ENCODE data around the gene CTSF. TPM values are rescaled to one million over a fixed set of nuclear protein-coding genes. Genes with fewer than 3 reads are reported as not detected.
"Not testable (repeated sequence)": the region's sequence is repeated elsewhere in the genome, so short reads cannot be mapped to it uniquely, and the experiment has no call there.

Gene CTSF
- 18.5 and 49.6 TPM in 2 replicates for total RNA-seq

GRCh38 chr11:66568124-66568916 lies at the start of gene CTSF:
CTSF (minus strand) TSS chr11:66568606; CDS start chr11:66568486, 120 bp downstream.
- DNase-seq (ENCODE audit: low read depth in 2 of 2): peak; percentile 75 to 86

GRCh38 chr11:66617155-66617834 lies 48.9 kb upstream of the CTSF start:
- peak in 1 of 2 donors; percentile 71 for DNase-seq (ENCODE audit: low read depth in 2 of 2)

DNA sequence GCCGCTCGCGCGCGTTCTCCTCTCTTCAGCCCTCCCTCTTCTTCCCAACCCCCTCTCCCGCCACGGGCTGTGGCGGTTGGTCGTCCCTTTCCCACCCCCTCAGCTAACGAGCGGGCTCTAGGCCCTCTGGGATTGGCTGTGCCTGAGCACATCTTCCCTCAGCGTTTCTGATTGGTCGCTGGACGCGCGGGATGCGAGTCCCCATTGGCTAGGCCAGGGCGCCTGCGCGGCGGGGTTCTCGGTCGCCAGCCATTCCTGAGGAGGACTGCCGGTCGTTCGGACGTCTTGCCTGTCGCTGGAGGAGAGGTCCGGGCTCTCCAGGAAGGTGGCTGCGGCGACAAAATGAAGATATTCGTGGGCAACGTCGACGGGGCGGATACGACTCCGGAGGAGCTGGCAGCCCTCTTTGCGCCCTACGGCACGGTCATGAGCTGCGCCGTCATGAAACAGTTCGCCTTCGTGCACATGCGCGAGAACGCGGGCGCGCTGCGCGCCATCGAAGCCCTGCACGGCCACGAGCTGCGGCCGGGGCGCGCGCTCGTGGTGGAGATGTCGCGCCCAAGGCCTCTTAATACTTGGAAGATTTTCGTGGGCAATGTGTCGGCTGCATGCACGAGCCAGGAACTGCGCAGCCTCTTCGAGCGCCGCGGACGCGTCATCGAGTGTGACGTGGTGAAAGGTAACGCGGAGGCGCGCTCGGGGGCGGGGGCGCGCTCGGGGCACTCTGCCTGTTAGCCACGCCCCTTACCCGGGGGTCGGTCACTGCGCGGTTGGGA lies 48.2 kb upstream of the CTSF start, which contains the start of gene RBM14:
RBM14 (plus strand) TSS at position 252 of the 776 bp plus-strand sequence; CDS start at position 343, 91 bp downstream.
- peak; percentile 99 for DNase-seq (ENCODE audit: low read depth in 2 of 2)

DNA sequence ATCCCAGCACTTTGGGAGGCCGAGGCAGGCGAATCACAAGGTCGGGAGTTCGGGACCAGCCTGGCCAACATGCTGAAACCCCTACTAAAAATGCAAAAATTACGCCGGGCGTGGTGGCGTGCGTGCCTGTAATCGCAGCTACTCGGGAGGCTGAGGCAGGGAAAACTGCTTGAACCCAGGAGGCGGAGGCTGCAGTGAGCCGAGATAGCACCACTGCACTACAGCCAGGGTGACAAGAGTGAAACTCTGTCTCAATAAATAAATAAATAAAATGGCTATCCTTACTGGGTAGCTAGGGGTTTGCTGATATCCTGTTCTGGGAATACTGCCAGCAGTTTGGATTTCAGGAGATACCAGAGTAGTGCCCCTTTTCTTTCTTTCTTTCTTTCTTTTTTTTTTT lies 45.7 kb upstream of the CTSF start:
- DNase-seq (ENCODE audit: low read depth in 2 of 2): no peak

GRCh38 chr11:66612458-66612857 lies 44.1 kb upstream of the CTSF start:
- no peak for DNase-seq (ENCODE audit: low read depth in 2 of 2)

DNA sequence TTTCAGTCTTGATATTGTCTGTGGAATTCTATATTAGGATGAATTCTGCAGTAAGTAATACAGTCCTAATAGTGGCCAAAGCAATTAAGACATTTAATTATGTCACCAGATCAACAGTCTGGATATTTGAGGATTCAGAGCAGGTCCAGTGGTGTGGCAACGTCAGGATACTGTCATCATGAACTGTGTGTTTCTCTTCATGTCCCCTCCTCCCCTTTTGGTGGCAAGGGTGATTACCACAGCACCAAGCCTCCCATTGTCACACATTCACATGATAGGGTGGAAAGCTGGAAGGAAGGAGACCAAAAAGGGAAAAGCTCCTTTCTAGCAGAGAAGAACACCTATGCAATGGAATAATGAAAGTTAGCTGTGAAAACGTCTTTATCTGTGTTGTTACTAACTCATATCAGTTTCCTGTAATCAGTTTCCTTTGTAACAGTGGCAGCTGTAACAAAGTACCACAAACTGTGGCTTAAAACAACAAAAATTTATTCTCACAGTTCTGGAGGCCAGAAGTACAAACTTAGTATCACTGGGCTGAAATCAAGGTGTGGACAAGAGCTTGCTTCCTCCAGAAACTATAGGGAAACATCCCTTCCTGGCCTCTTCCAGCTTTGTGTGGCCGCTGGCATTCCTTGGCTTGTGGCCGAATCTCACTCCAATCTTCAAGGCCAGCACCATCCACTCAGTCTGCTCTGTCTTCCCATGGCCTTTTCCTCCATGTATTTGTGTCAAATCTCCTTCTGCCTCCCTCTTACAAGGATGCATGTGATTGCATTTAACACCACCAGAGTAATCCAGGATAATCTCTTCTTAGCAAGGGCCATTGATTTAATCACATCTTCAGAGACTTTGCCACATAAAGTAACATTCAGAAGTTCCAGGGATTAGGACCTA lies 41.6 kb upstream of the CTSF start:
- peak in 1 of 2 donors; percentile 36 for DNase-seq (ENCODE audit: low read depth in 2 of 2)

- DNase-seq (ENCODE audit: low read depth in 2 of 2): peak in 1 of 2 donors; percentile 17
Measured at GRCh38 chr11:66607126-66607834, 38.9 kb upstream of the CTSF start.

DNA sequence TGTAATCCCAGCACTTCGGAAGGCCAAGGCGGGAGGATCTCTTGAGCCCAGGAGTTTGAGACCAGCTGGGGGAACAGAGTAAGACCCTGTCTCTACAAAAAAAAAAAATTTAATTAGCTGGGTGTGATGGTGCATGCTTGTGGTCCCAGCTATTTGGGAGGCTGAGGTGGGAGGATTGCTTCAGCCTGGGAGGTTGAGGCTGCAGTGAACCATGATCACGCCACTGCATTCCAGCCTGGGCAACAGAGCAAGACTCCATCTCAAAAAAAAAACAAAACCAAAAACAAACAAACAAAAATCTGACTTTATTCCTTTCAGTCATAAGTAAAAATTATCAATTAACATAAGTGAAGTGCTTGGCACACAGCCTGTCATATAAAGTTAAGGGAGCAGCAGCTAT lies 38.2 kb upstream of the CTSF start:
- DNase-seq (ENCODE audit: low read depth in 2 of 2): not testable (repeated sequence)

- no peak for DNase-seq (ENCODE audit: low read depth in 2 of 2)
Measured at GRCh38 chr11:66604155-66604554, 35.7 kb upstream of the CTSF start.

GRCh38 chr11:66603072-66603471 lies 34.7 kb upstream of the CTSF start:
- no peak for DNase-seq (ENCODE audit: low read depth in 2 of 2)

DNA sequence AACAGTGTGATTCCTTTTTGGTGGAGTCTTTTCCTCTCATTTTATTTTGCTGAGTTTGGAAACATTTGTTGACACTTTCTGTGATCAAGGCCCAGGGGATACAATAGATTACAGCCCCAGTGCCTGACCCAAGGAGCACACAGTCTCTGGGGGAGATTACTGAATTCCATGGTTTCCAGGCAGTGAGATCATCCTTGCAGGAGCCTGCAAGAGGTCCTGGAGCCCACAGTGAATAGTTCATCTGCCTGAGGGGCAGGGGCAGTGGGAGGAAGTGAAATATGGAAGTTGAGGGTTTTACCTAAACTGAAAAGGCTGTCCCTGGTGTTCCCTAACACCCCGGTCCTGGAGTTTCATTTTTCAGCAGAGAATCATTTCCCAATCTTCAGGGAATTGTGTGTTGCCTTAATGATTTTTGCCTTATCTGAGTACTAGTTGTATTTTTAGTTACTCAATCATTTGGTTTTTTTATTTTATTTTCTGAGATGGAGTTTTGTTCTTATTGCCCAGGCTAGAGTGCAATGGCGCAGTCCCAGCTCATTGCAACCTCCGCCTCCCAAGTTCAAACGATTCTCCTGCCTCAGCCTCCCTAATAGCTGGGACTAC lies 32.3 kb upstream of the CTSF start:
- DNase-seq (ENCODE audit: low read depth in 2 of 2): no peak

- no peak for DNase-seq (ENCODE audit: low read depth in 2 of 2)
Measured at GRCh38 chr11:66600219-66600618, 31.8 kb upstream of the CTSF start.

DNA sequence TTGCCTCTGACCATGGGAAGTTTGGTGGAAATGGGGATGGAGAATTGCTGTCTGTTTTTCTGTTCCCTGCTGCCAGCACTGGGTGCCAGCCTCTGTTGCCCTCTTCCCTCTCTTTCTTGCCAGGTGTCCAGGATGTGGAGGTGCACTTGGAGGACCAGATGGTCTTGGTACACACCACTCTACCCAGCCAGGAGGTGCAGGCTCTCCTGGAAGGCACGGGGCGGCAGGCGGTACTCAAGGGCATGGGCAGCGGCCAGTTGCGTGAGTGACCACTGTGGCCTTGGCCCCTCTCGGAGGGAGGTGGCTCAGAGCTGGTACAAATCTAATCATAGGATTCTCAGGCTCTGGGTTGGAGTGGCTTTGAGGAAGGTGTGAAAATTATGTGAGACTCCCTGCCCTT lies 30.6 kb upstream of the CTSF start:
- DNase-seq (ENCODE audit: low read depth in 2 of 2): no peak

DNA sequence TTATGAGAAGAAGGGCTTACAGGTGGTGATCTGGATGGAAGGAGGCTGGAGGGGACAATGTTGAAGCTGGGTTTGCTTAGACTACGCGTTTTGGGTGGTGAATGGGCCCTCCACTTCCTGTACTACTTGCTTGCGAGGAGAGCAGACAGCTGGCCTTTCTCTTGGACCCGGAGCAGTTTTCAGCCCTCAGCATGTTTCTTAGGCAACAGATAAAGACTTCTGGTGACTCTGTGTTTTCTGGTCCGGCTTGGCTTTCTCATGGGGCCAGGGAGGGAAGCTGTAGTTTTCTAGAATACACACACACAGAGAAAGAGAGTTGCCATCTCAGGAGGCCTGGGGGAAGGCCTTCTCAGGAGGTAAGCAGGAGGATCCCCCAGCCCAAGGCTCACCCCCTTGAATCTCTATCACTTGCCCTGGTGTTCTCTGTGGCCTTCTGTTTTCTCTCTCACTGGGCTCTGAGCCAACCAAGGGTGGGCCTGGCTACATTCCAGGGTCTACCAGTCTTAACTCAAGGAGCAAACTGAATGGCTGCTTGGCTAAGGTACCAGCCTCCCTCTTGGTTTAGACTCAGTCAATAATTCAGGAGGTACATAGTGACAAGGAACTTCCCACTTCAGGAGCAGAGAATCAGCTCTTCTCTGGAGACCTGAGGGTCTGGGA lies 27.0 kb upstream of the CTSF start:
- DNase-seq (ENCODE audit: low read depth in 2 of 2): no peak

DNA sequence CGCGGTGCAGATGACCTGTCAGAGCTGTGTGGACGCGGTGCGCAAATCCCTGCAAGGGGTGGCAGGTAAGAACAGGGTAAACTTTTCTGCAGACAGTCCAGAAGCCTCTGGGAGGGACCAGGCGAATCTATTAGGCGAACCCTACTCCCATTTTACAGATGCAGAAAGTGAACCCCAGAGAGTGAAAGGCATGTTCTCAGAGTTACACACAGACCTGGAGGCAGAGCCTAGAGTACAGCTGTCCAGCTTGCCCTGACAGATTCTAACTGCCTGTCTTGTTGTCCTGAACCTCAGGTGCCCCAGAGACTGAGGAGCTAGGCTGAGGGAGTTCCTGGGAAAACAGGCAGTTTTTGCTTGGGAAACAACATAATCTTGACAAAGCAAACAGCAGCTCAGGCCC lies 25.2 kb upstream of the CTSF start:
- DNase-seq (ENCODE audit: low read depth in 2 of 2): no peak

GRCh38 chr11:66593303-66593635 lies 24.9 kb upstream of the CTSF start:
- DNase-seq (ENCODE audit: low read depth in 2 of 2): no peak

GRCh38 chr11:66592457-66593302 lies 24.3 kb upstream of the CTSF start, which contains the start of the genes CCDC87 and CCS:
CCDC87 (minus strand) TSS chr11:66593063; CDS start chr11:66593015, 48 bp downstream.
CCS (plus strand) TSS chr11:66593185; CDS start chr11:66593262, 77 bp downstream.
- DNase-seq (ENCODE audit: low read depth in 2 of 2): peak; percentile 96 to 97

GRCh38 chr11:66591175-66591574 lies 22.8 kb upstream of the CTSF start:
- no peak for DNase-seq (ENCODE audit: low read depth in 2 of 2)

Data from lung microvascular endothelial cell (primary cell).